KOPT-K1 (cell line): Measurements from ENCODE around the gene L1TD1.
"Not testable (repeated sequence)": the region's sequence is repeated elsewhere in the genome, so short reads cannot be mapped to it uniquely, and the experiment has no call there.

ENCODE experiments used
- H3K27ac ChIP-seq: fragments of 200-600 bp; sonication (generic); 2 replicates; pipeline ENCODE4 v1.5.1; 2016; ENCODE audit warnings: antibody characterized with exemption, mild to moderate bottlenecking, low read depth, low read length; ENCODE audit not compliant: poor library complexity, severe bottlenecking
- H3K36me3 ChIP-seq: fragments of 200-600 bp; sonication (generic); 2 replicates; pipeline ENCODE4 v1.5.1; 2017; ENCODE audit warnings: antibody characterized with exemption, mild to moderate bottlenecking, low read length, moderate library complexity; ENCODE audit not compliant: insufficient read depth
- H3K9me3 ChIP-seq: fragments of 200-600 bp; sonication (generic); 2 replicates; pipeline ENCODE4 v1.5.1; 2017; ENCODE audit warnings: antibody characterized with exemption, low read length, mild to moderate bottlenecking; ENCODE audit not compliant: insufficient read depth, poor library complexity, severe bottlenecking

The L1TD1 gene, protein sequence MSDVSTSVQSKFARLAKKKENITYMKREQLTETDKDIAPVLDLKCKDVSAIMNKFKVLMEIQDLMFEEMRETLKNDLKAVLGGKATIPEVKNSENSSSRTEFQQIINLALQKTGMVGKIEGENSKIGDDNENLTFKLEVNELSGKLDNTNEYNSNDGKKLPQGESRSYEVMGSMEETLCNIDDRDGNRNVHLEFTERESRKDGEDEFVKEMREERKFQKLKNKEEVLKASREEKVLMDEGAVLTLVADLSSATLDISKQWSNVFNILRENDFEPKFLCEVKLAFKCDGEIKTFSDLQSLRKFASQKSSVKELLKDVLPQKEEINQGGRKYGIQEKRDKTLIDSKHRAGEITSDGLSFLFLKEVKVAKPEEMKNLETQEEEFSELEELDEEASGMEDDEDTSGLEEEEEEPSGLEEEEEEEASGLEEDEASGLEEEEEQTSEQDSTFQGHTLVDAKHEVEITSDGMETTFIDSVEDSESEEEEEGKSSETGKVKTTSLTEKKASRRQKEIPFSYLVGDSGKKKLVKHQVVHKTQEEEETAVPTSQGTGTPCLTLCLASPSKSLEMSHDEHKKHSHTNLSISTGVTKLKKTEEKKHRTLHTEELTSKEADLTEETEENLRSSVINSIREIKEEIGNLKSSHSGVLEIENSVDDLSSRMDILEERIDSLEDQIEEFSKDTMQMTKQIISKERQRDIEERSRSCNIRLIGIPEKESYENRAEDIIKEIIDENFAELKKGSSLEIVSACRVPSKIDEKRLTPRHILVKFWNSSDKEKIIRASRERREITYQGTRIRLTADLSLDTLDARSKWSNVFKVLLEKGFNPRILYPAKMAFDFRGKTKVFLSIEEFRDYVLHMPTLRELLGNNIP

DNA sequence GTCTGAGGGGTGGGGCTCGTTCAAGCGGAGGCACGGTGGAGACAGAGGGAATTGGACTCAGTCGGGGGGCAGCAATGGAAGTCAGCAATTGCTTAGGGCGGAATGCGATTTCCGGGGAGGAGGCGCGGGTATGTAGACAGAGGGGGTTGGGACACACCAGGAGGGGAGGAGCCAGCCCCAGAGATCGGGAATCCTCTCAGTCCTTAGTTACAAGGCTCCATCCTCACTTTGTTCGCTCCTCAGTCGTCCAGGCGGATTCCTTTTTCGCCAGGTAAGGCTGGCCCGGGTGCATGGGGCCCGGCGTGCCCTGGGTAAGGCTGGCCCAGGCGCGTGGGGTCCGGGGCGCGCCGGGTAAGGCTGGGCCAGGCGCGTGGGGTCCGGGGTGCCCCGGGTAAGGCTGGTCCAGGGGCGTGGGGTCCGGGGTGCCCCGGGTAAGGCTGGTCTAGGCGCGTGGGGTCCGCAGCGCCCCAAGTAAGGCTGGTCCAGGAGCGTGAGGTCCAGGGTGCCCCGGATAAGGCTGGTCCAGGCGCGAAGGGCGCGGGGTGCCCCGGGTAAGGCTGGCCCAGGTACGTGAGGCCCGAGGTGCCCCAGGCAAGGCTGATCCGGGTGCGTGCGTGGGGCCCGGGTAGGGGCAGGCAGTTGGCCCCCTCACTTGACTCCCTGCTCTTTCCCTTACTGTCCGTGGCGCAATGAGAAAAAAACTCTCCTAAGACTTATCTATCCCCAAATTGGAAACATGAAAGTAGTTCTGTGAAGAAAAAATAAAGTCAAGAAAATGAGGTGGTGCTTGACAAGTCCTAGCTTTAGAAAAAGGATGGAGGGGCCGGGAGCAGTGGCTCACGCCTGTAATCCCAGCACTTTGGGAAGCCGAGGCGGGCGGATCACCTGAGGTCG, at the start of gene L1TD1:
Gene L1TD1 (plus strand): TSS at position 199 of the 894 bp plus-strand sequence. CDS start 11,780 bp downstream, outside the sequence.
- H3K9me3 ChIP-seq: no peaks in the 10 kb centered on the region
- no peak within 1 kb of the TSS for H3K27ac ChIP-seq

GRCh38 chr1:62159940-62160348, 34.7 kb upstream of the L1TD1 start:
- no peaks in the 10 kb centered on the region for H3K9me3 ChIP-seq
- no peaks in the 10 kb centered on the region for H3K36me3 ChIP-seq
- H3K27ac ChIP-seq: no peak overlapping the region

More for the DNA sequence above, at the start of gene L1TD1:
- H3K36me3 ChIP-seq: no peaks in the 10 kb centered on the region

DNA sequence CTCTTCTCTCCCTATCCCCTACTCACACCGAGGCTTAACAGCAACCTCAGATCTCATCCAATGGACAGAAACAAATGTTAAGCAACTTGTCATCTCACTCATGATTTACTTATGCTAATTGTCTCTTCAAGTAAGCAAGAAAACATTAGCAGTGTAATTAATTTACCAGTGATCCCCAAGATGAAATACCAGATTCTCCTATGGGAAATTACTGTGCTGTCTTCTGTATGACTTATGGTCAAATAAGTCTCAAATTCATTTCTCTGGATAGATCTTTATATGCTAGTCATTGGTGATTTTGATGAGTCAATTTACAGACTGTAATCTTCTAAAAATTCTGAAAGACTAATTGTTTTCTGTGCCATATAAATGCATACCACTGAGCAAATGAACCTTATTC, 32.9 kb upstream of the L1TD1 start:
- Histone ChIP-seq H3K36me3 (no peaks in the 10 kb centered on the region), H3K27ac (no peak overlapping the region), H3K9me3 (no peaks in the 10 kb centered on the region)

GRCh38 chr1:62170380-62170779, 24.3 kb upstream of the L1TD1 start:
- not testable (repeated sequence) for H3K27ac ChIP-seq, H3K36me3 ChIP-seq, H3K9me3 ChIP-seq

DNA sequence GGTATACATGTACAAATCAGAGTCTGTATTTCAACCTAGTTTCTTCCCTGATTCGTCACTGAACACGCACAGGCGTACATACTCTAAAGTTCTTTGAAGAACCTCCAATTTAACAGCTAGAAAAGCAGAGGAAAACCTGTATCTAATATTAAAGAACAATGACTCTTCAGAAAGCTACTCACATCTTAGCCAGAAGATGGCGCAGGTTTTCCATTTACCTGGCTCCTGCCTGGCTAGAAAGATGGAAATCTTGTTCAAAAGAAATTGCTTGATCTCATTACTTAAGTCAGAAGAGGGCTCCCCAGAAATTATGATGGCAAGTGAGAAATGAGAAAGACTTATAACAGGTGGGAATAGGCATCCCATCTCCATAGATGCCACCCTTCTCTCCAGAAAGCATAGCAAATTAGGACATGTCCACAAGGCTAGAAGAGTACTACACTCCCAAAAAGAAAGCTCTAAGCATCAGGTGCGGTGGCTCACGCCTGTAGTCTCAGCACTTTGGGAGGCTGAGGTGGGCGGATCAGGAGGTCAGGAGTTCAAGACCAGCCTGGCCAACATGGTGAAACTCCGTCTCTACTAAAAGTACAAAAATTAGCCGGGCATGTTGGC, 19.0 kb upstream of the L1TD1 start:
- Histone ChIP-seq H3K36me3 (no peaks in the 10 kb centered on the region), H3K27ac (no peak overlapping the region)

DNA sequence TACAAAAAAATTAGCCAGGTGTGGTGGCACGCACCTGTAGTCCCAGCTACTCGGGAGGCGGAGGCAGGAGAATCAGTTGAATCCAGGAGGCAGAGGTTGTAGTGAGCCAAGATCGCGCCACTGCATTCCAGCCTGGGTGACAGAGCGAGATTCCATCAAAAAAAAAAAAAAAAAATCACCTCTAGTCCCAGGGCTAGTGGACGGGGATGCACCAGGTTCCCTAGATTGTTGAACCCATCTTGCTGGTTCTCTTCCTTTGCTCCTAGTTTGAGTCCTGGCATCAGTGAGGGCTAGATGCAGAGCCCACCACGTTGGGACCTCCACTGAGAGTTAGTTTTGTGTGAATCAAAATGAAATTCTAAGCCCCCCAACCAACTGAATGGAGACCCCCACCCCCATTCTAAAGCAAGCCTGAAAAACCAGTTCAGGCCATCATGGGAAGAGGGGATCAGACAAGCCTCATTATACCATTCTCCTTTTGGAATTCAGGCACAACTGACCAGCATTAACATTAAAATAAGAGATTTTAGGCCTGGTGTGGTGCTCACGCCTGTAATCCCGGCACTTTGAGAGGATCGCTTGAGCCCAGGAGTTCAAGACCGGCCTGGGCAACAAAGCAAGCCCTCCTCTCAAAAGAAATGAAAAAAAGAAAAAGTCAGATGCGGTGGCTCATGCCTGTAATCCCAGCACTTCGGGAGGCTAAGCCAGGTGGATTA, 17.9 kb upstream of the L1TD1 start:
- no peak overlapping the region for H3K27ac ChIP-seq
- no peaks in the 10 kb centered on the region for H3K9me3 ChIP-seq
- H3K36me3 ChIP-seq: no peaks in the 10 kb centered on the region

More for the DNA sequence above, 19.0 kb upstream of the L1TD1 start:
- H3K9me3 ChIP-seq: no peaks in the 10 kb centered on the region

- no peaks in the 10 kb centered on the region for H3K36me3 ChIP-seq
- no peaks in the 10 kb centered on the region for H3K9me3 ChIP-seq
- H3K27ac ChIP-seq: no peak overlapping the region
Measured at GRCh38 chr1:62177621-62178020, 17.0 kb upstream of the L1TD1 start.

DNA sequence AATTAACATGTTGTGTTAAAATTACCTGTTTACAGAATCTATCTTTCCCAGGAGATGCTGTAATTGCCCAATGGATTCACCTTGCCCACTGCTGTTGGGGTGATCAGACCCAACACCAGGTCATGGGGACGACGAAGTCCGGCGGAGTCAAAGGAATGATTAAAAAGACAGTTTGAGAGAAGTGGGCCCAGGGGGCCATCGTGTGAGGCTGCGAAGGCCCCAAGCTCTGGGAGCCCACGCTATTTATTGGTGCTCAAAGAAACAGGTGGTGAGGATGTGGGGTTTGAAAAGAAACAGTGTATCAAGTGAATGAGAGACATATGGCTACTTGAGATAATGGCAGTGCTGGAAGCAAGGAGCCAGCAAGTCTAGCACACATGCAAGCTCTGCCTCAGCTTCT, 16.3 kb upstream of the L1TD1 start:
- Histone ChIP-seq H3K27ac (no peak overlapping the region), H3K9me3 (no peaks in the 10 kb centered on the region), H3K36me3 (no peaks in the 10 kb centered on the region)

DNA sequence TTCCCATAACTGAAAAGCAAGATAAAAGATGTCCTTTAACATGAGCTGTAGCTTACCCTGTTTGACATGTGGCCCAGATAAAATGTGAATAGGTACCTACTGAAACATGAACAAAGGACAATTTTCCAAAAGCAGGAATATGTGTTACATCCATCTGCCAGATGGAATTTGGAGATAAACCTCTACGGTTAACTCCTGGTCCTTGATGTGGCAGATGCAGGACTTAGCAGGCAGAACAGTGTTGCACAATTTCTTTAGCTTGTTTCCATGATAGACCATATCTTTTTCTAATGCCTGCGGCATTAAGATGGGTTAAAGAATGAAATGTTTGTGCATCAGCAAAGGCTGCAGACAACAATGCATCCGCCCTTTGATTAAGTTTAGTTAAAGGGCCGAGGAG, 14.6 kb upstream of the L1TD1 start:
- not testable (repeated sequence) for H3K9me3 ChIP-seq, H3K27ac ChIP-seq, H3K36me3 ChIP-seq

DNA sequence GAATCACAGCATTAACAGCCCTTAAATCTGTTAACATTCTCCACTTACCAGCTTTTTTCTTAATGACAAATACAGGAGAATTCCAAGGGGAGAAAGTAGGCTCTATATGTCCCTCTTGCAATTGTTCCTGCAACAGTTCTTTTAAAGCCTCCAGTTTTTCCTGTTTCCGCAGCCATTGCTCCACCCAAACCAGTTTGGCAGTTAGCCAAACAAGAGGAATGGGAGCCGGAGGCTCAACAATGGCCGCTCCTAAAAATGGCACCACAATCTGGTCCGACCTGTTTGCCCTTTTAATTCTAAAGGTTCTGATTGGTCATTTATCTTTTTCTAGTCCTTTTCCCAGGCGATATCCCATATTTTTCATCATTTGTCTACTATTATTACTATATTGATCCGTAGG, 14.0 kb upstream of the L1TD1 start:
- H3K36me3 ChIP-seq: no peaks in the 10 kb centered on the region
- H3K27ac ChIP-seq: no peak overlapping the region
- no peaks in the 10 kb centered on the region for H3K9me3 ChIP-seq

DNA sequence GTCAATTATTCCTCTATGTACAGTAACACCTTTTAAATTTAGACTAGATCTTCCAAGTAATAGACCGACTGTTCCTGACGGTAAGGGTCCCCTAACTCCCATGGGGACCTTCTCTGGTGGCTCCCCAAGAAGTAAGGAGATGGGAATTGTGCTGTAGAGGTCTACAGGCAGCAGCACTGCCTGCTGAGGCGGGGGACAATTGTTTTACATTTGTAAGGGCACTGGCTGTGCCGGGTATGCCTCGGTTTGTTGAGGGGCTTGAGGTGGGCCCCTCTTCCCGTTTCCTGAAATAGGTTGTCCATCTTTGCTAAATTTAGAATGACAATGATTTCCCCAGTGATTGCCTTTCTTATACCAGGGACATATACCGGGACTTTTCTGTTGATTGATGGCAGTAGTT, 13.1 kb upstream of the L1TD1 start:
- H3K9me3 ChIP-seq: no peaks in the 10 kb centered on the region
- no peaks in the 10 kb centered on the region for H3K36me3 ChIP-seq
- no peak overlapping the region for H3K27ac ChIP-seq

- H3K27ac ChIP-seq, H3K36me3 ChIP-seq, H3K9me3 ChIP-seq: not testable (repeated sequence)
Measured at GRCh38 chr1:62182157-62182556, 12.5 kb upstream of the L1TD1 start.

- not testable (repeated sequence) for H3K27ac ChIP-seq, H3K9me3 ChIP-seq
Measured at GRCh38 chr1:62183164-62184020, 11.3 kb upstream of the L1TD1 start.

More at GRCh38 chr1:62183164-62184020, 11.3 kb upstream of the L1TD1 start:
- H3K36me3 ChIP-seq: not testable (repeated sequence)
